Right ventricle myocardium superior (tissue), 1 donor: ENCODE results near the gene ZNF397. TPM values are rescaled to one million over a fixed set of nuclear protein-coding genes. Genes with fewer than 3 reads are reported as not detected.
"Not testable (repeated sequence)": the region's sequence is repeated elsewhere in the genome, so short reads cannot be mapped to it uniquely, and the experiment has no call there.

Experiments
- ATAC-seq: fragments of 200-7000 bp; cut with Tn5 transposase; one replicate; pipeline ENCODE4 v1.9.1; 2020; ENCODE audit warnings: mild to moderate bottlenecking; ENCODE audit not compliant: poor library complexity
- DNase-seq: peaks from one replicate; pipeline ENCODE4 v3.0.0-alpha.2; 2020
- intact Hi-C: fragments of 100-400 bp; cut with DNase I; formaldehyde crosslinking; loops from one replicate; pipeline ENCODE4 v1.11.2; 2022
- long read RNA-seq: library from polyadenylated mRNA; unstranded; transcript quantifications from one replicate; pipeline ENCODE4 v2.0.0, GENCODE V29; 2021
- total RNA-seq: library from RNA; stranded (reverse); fragmentation: NEBNext Ultra II Directional; extraction: Animal tissue kit (Norgen Biotek cat#: 25700); gene quantifications from one replicate; pipeline ENCODE4 v1.2.1, GENCODE V29; 2021
- donor health status: DM: no; HTN: yes; CAD: no; lungs with severe emphysema.

Gene ZNF397
- 12.7 TPM for total RNA-seq
- long read RNA-seq, full-length matches to known transcripts = 5 of 8 reads
- long read RNA-seq, partial matches to known transcripts = 0 of 8 reads
- long read RNA-seq, other reads (novel, unspliced or antisense) = 3 of 8 reads

GRCh38 chr18:35240664-35241447 lies at the start of gene ZNF397:
Gene ZNF397, plus strand, starts transcription at chr18:35241034. Its CDS starts 1,437 bp downstream, at chr18:35242471.
- intact Hi-C loops = no loop called here
- DNase-seq (peak; percentile 99), ATAC-seq (peak; percentile 100)

- DNase-seq (no peak), ATAC-seq (no peak)
- intact Hi-C loops = no loop called here
These were observed 49.2 kb upstream of the ZNF397 start for GRCh38 chr18:35191698-35192025.

- intact Hi-C loops = no loop called here
- DNase-seq (no peak), ATAC-seq (no peak)
These were observed 48.4 kb upstream of the ZNF397 start for GRCh38 chr18:35192415-35192814.

GRCh38 chr18:35193316-35193715 lies 47.5 kb upstream of the ZNF397 start:
- DNase-seq (no peak), ATAC-seq (no peak)
- intact Hi-C loops = no loop called here

- ATAC-seq (no peak), DNase-seq (no peak)
- intact Hi-C loops = no loop called here
These were observed 43.5 kb upstream of the ZNF397 start for GRCh38 chr18:35197296-35197695.

- intact Hi-C loops = no loop called here
- no peak for ATAC-seq
- no peak for DNase-seq
These were observed 39.4 kb upstream of the ZNF397 start for GRCh38 chr18:35201256-35201931.

GRCh38 chr18:35203067-35203466 lies 37.8 kb upstream of the ZNF397 start:
- DNase-seq = no peak
- intact Hi-C loops = no loop called here
- peak; percentile 86 for ATAC-seq

- no peak for DNase-seq
- no peak for ATAC-seq
- intact Hi-C loops = no loop called here
These were observed 35.6 kb upstream of the ZNF397 start for GRCh38 chr18:35205199-35205712.

- DNase-seq, intact Hi-C loops, ATAC-seq: not testable (repeated sequence)
These were observed 34.9 kb upstream of the ZNF397 start for GRCh38 chr18:35205746-35206458.

GRCh38 chr18:35215026-35215425 lies 25.8 kb upstream of the ZNF397 start:
- intact Hi-C loops = no loop called here
- DNase-seq = no peak
- ATAC-seq = no peak

GRCh38 chr18:35216611-35217010 lies 24.2 kb upstream of the ZNF397 start:
- ATAC-seq, intact Hi-C loops: not testable (repeated sequence)

GRCh38 chr18:35219331-35219730 lies 21.5 kb upstream of the ZNF397 start:
- ATAC-seq, intact Hi-C loops, DNase-seq: not testable (repeated sequence)

More at GRCh38 chr18:35216611-35217010, 24.2 kb upstream of the ZNF397 start:
- DNase-seq = not testable (repeated sequence)

- intact Hi-C loops = loop anchor here (5.0 kb wide), 1 partner anchor 213 kb away; no protein-coding TSS in a partner anchor
These were observed 20.4 kb upstream of the ZNF397 start for GRCh38 chr18:35220424-35220823.

GRCh38 chr18:35223797-35224196 lies 17.0 kb upstream of the ZNF397 start:
- no peak for ATAC-seq
- no peak for DNase-seq
- intact Hi-C loops = loop anchor here (5.0 kb wide), 1 partner anchor 216 kb away; no protein-coding TSS in a partner anchor

More at GRCh38 chr18:35220424-35220823, 20.4 kb upstream of the ZNF397 start:
- ATAC-seq = no peak
- no peak for DNase-seq

GRCh38 chr18:35227254-35227653 lies 13.6 kb upstream of the ZNF397 start:
- intact Hi-C loops = no loop called here
- no peak for ATAC-seq
- DNase-seq = no peak

GRCh38 chr18:35231052-35231451 lies 9.8 kb upstream of the ZNF397 start:
- peak; percentile 82 for DNase-seq
- intact Hi-C loops = no loop called here

GRCh38 chr18:35236571-35237363 lies 4.1 kb upstream of the ZNF397 start:
- intact Hi-C loops = no loop called here
- DNase-seq = no peak
- ATAC-seq = no peak

More at GRCh38 chr18:35231052-35231451, 9.8 kb upstream of the ZNF397 start:
- peak; percentile 97 for ATAC-seq

GRCh38 chr18:35239314-35239713 lies 1.5 kb upstream of the ZNF397 start:
- ATAC-seq (no peak), DNase-seq (no peak)
- intact Hi-C loops = loop anchor here (2.0 kb wide), 1 partner anchor 105 kb away; the partner anchor contains the start of gene ZNF24
